ENCODE measurements around the gene LMX1A. TPM values are rescaled to one million over a fixed set of nuclear protein-coding genes. Genes with fewer than 3 reads are reported as not detected.

The LMX1A gene
- total and polyA plus RNA-seq, 9 of the 15 experiments (the other 6 are each of a cell fraction or from before 2014, with no cell fraction given): not detected

DNA sequence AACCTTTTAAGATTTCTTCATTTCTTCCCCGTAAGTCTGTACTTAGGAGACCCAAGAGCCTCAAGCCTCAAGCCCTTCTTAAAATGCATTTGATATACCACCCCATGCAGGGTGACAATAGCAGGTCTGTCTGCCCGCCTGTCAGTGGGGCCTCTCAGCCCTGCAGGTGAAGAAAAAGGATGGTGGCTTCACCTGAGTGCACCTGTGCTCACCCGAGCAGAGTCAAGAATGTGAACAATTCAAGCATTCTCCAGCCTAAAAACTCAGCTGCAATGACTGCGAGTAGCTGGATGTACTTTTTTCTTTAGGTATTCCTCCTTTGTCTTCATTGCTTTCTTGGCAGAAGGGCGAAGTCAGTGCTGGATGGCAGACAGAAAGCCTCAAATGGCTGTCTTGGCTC, 203.3 kb downstream of the LMX1A start:
- Histone ChIP-seq H3K9me1 (ENCODE audit: control insufficient read depth, insufficient read depth, low read length) (no peaks in the 10 kb centered on the region), H3K4me3 (no peak overlapping the region), H3K79me2 (ENCODE audit: control insufficient read depth, insufficient read depth, low read length) (no peaks in the 10 kb centered on the region), H3K27me3 (ENCODE audit: control insufficient read depth in 2 of 2, insufficient read depth in 2 of 2, low read length in 2 of 2) (peaks cover 0 to 3% of the 10 kb centered on the region in 2 experiments; a peak in 1 of 5 replicates), H2AFZ (ENCODE audit: low read depth, low read length) (no peak overlapping the region), H4K20me1 (replicated peaks; ENCODE audit: control insufficient read depth, insufficient read depth, low read length) (no peaks in the 10 kb centered on the region), H3K9ac (ENCODE audit: insufficient read depth in 1 of 2, low read depth in 2 of 2, low read length in 2 of 2) (no peak overlapping the region), H3K36me3 (ENCODE audit: control insufficient read depth, insufficient read depth, low read length) (no peaks in the 10 kb centered on the region), H3K27ac (ENCODE audit: extremely low read depth, low read depth, low read length) (no peak overlapping the region), H3K4me2 (ENCODE audit: insufficient read depth, low read length) (no peak overlapping the region), H3K9me3 (replicated peaks; ENCODE audit: control insufficient read depth, insufficient read depth, low read depth, low read length) (no peaks in the 10 kb centered on the region), H3K4me1 (replicated peaks in 1 of 2; ENCODE audit: control insufficient read depth in 2 of 2, insufficient read depth in 2 of 2, low read length in 2 of 2) (no peaks in the 10 kb centered on the region)
- intact Hi-C loops (cut with micrococcal nuclease): no loop called here
- no peak for DNase-seq (ENCODE audit: extremely low read depth in 1 of 4, low spot score in 3 of 4)
- CTCF ChIA-PET (ENCODE audit: low intra/inter-chr PET ratio): no interaction called here
- POLR2A ChIA-PET: no interaction called here
- TF ChIP-seq XRCC3 (IDR thresholded peaks at IDR 0.05) (no peak), ZBED1 (IDR thresholded peaks at IDR 0.05) (no peak), CBFB (CRISPR knock-in tag; IDR thresholded peaks at IDR 0.05) (no peak), SRSF9 (IDR thresholded peaks at IDR 0.05; ENCODE audit: borderline replicate concordance, low read depth, low read length) (no peak)
- TF ChIP-seq, protein P1, sequence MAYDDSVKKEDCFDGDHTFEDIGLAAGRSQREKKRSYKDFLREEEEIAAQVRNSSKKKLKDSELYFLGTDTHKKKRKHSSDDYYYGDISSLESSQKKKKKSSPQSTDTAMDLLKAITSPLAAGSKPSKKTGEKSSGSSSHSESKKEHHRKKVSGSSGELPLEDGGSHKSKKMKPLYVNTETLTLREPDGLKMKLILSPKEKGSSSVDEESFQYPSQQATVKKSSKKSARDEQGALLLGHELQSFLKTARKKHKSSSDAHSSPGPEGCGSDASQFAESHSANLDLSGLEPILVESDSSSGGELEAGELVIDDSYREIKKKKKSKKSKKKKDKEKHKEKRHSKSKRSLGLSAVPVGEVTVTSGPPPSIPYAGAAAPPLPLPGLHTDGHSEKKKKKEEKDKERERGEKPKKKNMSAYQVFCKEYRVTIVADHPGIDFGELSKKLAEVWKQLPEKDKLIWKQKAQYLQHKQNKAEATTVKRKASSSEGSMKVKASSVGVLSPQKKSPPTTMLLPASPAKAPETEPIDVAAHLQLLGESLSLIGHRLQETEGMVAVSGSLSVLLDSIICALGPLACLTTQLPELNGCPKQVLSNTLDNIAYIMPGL (CRISPR knock-in tag; IDR thresholded peaks at IDR 0.05): no peak
- TF ChIP-seq, protein P2, sequence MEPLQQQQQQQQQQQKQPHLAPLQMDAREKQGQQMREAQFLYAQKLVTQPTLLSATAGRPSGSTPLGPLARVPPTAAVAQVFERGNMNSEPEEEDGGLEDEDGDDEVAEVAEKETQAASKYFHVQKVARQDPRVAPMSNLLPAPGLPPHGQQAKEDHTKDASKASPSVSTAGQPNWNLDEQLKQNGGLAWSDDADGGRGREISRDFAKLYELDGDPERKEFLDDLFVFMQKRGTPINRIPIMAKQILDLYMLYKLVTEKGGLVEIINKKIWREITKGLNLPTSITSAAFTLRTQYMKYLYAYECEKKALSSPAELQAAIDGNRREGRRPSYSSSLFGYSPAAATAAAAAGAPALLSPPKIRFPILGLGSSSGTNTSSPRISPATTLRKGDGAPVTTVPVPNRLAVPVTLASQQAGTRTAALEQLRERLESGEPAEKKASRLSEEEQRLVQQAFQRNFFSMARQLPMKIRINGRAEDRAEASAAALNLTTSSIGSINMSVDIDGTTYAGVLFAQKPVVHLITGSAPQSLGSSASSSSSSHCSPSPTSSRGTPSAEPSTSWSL (CRISPR knock-in tag; IDR thresholded peaks at IDR 0.05; ENCODE audit: borderline replicate concordance): no peak
- TF ChIP-seq, protein P3, sequence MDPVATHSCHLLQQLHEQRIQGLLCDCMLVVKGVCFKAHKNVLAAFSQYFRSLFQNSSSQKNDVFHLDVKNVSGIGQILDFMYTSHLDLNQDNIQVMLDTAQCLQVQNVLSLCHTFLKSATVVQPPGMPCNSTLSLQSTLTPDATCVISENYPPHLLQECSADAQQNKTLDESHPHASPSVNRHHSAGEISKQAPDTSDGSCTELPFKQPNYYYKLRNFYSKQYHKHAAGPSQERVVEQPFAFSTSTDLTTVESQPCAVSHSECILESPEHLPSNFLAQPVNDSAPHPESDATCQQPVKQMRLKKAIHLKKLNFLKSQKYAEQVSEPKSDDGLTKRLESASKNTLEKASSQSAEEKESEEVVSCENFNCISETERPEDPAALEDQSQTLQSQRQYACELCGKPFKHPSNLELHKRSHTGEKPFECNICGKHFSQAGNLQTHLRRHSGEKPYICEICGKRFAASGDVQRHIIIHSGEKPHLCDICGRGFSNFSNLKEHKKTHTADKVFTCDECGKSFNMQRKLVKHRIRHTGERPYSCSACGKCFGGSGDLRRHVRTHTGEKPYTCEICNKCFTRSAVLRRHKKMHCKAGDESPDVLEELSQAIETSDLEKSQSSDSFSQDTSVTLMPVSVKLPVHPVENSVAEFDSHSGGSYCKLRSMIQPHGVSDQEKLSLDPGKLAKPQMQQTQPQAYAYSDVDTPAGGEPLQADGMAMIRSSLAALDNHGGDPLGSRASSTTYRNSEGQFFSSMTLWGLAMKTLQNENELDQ (CRISPR knock-in tag; IDR thresholded peaks at IDR 0.05; ENCODE audit: borderline replicate concordance): no peak
- TF ChIP-seq, protein P4, sequence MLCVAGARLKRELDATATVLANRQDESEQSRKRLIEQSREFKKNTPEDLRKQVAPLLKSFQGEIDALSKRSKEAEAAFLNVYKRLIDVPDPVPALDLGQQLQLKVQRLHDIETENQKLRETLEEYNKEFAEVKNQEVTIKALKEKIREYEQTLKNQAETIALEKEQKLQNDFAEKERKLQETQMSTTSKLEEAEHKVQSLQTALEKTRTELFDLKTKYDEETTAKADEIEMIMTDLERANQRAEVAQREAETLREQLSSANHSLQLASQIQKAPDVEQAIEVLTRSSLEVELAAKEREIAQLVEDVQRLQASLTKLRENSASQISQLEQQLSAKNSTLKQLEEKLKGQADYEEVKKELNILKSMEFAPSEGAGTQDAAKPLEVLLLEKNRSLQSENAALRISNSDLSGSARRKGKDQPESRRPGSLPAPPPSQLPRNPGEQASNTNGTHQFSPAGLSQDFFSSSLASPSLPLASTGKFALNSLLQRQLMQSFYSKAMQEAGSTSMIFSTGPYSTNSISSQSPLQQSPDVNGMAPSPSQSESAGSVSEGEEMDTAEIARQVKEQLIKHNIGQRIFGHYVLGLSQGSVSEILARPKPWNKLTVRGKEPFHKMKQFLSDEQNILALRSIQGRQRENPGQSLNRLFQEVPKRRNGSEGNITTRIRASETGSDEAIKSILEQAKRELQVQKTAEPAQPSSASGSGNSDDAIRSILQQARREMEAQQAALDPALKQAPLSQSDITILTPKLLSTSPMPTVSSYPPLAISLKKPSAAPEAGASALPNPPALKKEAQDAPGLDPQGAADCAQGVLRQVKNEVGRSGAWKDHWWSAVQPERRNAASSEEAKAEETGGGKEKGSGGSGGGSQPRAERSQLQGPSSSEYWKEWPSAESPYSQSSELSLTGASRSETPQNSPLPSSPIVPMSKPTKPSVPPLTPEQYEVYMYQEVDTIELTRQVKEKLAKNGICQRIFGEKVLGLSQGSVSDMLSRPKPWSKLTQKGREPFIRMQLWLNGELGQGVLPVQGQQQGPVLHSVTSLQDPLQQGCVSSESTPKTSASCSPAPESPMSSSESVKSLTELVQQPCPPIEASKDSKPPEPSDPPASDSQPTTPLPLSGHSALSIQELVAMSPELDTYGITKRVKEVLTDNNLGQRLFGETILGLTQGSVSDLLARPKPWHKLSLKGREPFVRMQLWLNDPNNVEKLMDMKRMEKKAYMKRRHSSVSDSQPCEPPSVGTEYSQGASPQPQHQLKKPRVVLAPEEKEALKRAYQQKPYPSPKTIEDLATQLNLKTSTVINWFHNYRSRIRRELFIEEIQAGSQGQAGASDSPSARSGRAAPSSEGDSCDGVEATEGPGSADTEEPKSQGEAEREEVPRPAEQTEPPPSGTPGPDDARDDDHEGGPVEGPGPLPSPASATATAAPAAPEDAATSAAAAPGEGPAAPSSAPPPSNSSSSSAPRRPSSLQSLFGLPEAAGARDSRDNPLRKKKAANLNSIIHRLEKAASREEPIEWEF (CRISPR knock-in tag; IDR thresholded peaks at IDR 0.05): no peak
- no peak for FAIRE-seq
- 1% methylated on average over 5 of the region's 5 CpGs for WGBS (ENCODE audit: insufficient coverage, low coverage, missing lambda C conversion rate)
- no peak for ATAC-seq
- in situ Hi-C loops (cut with MboI): no loop called here
- BruUV-seq (replicated peaks): no TSS peak
